LNCAP (cell line): Measurements from ENCODE around the gene EVC.

ENCODE experiments used
- TF ChIP-seq, protein P1 (sequence below): fragments of 450-650 bp; IDR thresholded peaks from 2 replicates; pipeline ENCODE4 v1.5.1; 2017; ENCODE audit warnings: mild to moderate bottlenecking

EVC gene

DNA sequence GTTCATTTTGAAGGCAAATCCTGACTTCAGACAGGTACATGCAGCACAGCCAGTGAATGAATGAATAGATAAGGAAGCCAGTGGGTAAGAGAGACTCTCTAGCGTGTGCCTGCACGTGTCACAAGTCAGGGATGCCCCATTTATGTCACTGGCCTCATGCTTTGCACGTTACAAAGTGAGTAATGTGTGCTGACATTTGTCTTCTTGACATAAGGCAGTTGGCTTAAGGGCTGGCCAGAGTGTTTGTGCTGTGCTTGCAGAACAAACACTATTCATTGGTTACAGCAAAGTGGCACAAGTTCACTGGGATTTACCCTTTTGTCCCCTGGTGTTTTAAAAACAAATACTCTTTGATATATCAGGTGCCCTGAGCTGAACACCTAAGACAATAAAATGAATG, 125.9 kb downstream of the EVC start:
- TF ChIP-seq, protein P1, sequence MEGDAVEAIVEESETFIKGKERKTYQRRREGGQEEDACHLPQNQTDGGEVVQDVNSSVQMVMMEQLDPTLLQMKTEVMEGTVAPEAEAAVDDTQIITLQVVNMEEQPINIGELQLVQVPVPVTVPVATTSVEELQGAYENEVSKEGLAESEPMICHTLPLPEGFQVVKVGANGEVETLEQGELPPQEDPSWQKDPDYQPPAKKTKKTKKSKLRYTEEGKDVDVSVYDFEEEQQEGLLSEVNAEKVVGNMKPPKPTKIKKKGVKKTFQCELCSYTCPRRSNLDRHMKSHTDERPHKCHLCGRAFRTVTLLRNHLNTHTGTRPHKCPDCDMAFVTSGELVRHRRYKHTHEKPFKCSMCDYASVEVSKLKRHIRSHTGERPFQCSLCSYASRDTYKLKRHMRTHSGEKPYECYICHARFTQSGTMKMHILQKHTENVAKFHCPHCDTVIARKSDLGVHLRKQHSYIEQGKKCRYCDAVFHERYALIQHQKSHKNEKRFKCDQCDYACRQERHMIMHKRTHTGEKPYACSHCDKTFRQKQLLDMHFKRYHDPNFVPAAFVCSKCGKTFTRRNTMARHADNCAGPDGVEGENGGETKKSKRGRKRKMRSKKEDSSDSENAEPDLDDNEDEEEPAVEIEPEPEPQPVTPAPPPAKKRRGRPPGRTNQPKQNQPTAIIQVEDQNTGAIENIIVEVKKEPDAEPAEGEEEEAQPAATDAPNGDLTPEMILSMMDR = no peak

DNA sequence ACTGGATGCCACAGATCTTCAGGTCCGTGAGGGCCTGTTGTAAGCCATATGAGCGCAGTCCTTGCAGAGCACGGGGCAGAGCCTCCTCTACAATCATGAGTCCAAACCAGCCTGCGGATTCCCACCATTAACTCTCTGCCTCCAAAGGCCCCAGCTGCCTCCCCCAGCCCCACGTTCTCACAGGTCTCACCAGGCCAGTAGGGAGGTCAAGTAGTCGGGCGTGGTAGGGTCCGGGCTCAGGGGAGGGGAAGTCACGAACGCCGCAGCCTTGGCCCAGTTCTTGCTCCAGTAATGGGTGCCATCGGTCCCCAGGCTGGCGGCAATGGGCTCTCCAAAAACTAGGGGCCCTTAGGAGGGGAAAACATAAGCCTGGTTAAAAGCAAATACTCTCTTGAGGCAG, 128.3 kb downstream of the EVC start:
- TF ChIP-seq, protein P1 = no peak

DNA sequence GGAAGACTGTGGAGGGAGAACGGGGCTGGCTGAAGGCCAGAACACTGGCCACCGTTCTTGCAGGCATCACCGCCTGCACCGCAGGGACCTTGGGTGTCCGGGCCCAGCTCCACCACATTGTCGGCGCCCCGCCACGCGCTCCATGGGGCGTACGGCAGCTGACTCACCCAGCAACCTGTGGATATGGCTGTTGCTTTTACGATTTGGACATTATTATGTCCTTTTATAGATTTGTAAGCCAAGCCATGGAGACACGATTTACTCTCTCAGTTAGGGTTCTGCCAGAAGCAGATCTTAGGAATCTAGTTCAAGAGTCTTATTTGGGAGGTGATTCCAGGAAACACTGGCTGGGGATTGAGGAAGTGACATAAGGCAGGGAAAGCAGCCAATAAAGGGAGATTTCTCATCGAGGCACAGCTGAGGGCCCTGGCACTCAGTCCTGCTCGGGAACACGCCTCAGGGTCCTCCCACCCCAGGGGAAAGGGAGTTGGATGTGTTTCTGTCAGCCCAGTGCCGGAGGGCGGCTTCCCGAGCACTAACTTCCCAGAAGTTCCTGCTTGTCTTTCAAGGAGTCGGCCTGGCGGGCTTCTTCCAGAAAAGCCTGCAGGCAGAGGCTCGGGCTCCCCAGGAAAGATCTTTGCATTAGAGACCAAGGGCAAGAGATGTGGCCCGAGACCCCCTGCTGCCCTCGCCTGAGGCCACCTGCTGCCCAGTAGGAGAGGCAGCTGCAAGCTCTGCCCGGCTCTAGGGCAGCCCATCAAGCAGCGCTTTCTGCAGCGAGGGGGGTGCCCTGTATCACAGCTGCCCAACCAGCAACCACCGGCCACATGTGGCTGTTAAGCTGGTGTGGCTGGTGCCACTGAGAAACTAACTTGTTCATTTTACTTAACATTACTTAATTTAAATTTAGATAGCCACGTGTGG, 129.0 kb downstream of the EVC start:
- TF ChIP-seq, protein P1 = no peak

DNA sequence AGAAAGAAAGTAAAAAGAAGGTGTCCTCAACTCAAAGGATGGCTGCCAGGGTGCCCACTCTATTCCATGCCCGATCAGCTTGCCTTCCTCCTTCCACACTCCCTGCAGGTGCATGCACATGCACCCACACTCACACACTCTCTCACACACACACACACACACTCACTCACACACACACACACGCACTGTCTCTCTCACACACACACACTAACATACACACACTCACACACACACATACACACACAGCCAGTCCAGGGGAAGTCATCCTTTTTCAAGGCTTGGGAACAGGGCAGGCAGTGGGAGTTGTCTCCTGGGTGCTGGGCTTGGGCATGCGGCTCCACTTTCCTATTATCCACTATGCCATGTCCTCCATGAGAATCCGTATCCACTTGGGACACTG, 131.5 kb downstream of the EVC start:
- TF ChIP-seq, protein P1 = no peak

DNA sequence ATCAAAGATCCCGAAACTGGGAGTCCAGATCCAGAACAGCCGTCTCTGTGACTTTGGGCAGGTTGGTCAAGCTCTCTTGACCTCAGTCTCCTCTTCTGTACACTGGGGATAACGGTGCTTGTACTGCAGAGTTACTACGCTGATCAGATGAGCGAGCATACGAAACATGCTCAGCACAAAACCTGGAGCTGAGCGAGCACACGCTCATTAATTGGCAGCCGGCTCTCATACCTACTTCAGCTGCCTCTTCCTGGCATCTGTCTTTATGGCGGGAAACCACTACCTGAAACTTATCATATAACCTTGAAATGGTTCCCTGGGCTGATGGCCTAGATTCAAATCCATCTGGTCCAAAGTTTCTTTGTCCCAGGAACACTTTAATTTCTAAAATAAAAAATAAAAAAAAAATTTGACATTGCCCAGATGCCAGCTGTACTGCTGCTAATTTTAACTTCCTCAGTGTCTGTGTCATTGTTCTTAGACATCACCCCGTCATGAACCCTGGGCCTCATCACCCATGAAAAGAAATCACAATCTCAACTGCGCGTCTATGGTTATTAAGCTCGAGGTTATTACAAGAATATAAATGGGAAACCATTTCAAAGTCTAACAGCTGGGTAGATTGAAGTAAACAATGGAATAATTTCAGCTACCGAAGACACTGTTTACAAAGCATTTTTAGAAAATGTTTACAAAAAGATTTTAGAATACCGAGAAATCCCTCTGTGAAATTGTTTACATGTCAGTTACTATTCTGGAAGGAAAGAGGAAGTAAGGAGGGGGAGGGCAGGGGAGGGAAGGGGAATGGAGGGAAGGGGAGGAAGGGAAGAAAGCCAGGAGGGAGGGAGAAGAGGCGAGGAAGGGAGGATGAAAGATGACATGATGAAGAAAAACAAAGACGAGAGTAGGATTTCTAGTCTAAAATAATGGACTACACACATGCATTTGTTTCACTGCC, 132.9 kb downstream of the EVC start:
- TF ChIP-seq, protein P1 = no peak

DNA sequence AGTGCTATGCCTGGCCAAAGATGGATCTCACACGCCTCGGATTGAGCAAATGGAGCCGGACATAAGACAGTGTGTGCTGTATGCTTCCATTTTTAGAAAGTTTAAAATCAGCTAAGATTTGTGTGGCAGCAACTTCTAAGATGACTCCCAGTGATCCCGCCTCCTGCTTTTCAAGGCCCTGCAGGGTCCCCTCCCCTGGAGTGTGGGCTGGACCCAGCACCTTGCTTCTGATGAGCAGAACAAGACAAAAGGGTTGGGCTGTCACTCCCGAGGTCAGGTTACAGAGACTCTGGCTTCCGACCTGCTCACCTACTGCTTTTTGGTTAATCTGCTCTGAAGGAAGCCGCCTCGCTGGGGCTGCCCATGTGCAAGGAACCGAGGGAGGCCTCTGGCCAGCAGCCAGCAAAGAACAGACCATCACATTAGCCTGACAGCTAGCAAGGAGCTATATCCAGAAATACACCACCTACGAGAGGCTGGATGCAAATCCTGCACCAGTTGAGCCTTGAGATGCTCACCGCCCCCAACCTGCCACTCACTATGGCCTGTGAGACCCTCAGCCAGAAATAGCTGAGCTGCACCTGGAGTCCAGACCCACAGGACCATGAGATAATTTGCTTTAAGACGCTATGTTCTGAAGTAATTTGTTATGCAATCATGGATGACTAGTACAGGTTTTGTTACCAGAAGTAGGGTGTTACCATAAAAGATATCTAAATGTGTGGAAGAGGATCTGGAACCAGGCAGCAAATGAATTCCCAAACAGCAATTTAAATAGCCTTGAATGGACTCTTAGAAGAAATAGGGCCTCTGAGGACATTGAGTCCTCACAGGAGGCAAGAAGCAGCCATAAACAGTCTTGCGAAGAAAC, 134.3 kb downstream of the EVC start:
- TF ChIP-seq, protein P1 = no peak
